Measurements from ENCODE around the gene MAD2L2.

- TF ChIP-seq CTCF (IDR thresholded peaks at IDR 0.05; ENCODE audit: low read depth, low read length, poor library complexity, severe bottlenecking) (no peak), EZH2phosphoT487 (IDR thresholded peaks at IDR 0.05; ENCODE audit: borderline replicate concordance, low read length) (no peak)
Observed at GRCh38 chr1:11629184-11630016, 51.5 kb downstream of the MAD2L2 start.

Data from DOHH2 (cell line).